Measurements from ENCODE around the gene CMTR1.

- TF ChIP-seq POLR2AphosphoS5 (IDR thresholded peaks at IDR 0.05): peak; percentile 90
- no peak for TF ChIP-seq CTCF (IDR thresholded peaks at IDR 0.05)
- TF ChIP-seq POLR2A (IDR thresholded peaks at IDR 0.05): peak; percentile 20
Measured at GRCh38 chr6:37499433-37500293, 66.6 kb downstream of the CMTR1 start, which contains the start of gene CCDC167.

All from prostate gland (tissue), 2 donors.